ENCODE results near the gene IQCK.
"Not testable (repeated sequence)": the region's sequence is repeated elsewhere in the genome, so short reads cannot be mapped to it uniquely, and the experiment has no call there.

The IQCK gene

GRCh38 chr16:19700319-19700781 is 17.7 kb upstream of the IQCK start:
- DNase-seq = no peak

GRCh38 chr16:19701091-19701490 is 17.0 kb upstream of the IQCK start:
- no peak for DNase-seq

GRCh38 chr16:19703172-19703889 is 14.7 kb upstream of the IQCK start:
- DNase-seq = no peak

- DNase-seq = no peak
Measured at GRCh38 chr16:19704321-19705145, 13.5 kb upstream of the IQCK start.

GRCh38 chr16:19705146-19705501 is 12.9 kb upstream of the IQCK start:
- no peak for DNase-seq

GRCh38 chr16:19705843-19706242 is 12.2 kb upstream of the IQCK start:
- no peak for DNase-seq

GRCh38 chr16:19706846-19707245 is 11.2 kb upstream of the IQCK start:
- no peak for DNase-seq

GRCh38 chr16:19707569-19708295 is 10.3 kb upstream of the IQCK start:
- no peak for DNase-seq

- no peak for DNase-seq
Measured at GRCh38 chr16:19708296-19709205, 9.5 kb upstream of the IQCK start.

- no peak for DNase-seq
Measured at GRCh38 chr16:19709381-19710136, 8.5 kb upstream of the IQCK start.

- DNase-seq = no peak
Measured at GRCh38 chr16:19710191-19710908, 7.7 kb upstream of the IQCK start.

GRCh38 chr16:19710991-19711545 is 7.0 kb upstream of the IQCK start:
- no peak for DNase-seq

GRCh38 chr16:19711643-19712042 is 6.4 kb upstream of the IQCK start:
- DNase-seq = no peak

- no peak for DNase-seq
Measured at GRCh38 chr16:19712418-19713058, 5.5 kb upstream of the IQCK start.

GRCh38 chr16:19713697-19714096 is 4.4 kb upstream of the IQCK start:
- no peak for DNase-seq

- no peak for DNase-seq
Measured at GRCh38 chr16:19715566-19715965, 2.5 kb upstream of the IQCK start.

GRCh38 chr16:19716183-19716582 is 1.9 kb upstream of the IQCK start:
- DNase-seq = no peak

GRCh38 chr16:19716728-19717127 is 1.3 kb upstream of the IQCK start:
- DNase-seq = not testable (repeated sequence)

- DNase-seq = no peak
Measured at GRCh38 chr16:19717314-19717713, 757 bp upstream of the IQCK start.

- peak; percentile 34 for DNase-seq
Measured at GRCh38 chr16:19718624-19718965, 524 bp downstream of the IQCK start.

All from NCI-H2171 (cell line).